ENCODE results near the gene NFE2L3.

- TF ChIP-seq, protein P1, sequence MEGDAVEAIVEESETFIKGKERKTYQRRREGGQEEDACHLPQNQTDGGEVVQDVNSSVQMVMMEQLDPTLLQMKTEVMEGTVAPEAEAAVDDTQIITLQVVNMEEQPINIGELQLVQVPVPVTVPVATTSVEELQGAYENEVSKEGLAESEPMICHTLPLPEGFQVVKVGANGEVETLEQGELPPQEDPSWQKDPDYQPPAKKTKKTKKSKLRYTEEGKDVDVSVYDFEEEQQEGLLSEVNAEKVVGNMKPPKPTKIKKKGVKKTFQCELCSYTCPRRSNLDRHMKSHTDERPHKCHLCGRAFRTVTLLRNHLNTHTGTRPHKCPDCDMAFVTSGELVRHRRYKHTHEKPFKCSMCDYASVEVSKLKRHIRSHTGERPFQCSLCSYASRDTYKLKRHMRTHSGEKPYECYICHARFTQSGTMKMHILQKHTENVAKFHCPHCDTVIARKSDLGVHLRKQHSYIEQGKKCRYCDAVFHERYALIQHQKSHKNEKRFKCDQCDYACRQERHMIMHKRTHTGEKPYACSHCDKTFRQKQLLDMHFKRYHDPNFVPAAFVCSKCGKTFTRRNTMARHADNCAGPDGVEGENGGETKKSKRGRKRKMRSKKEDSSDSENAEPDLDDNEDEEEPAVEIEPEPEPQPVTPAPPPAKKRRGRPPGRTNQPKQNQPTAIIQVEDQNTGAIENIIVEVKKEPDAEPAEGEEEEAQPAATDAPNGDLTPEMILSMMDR (IDR thresholded peaks at IDR 0.05), result no peak
- no peak for TF ChIP-seq EZH2 (IDR thresholded peaks at IDR 0.05; ENCODE audit: borderline replicate concordance, insufficient read depth, low read depth, low read length, poor library complexity, severe bottlenecking)
Measured at GRCh38 chr7:26136831-26137230, 15.2 kb upstream of the NFE2L3 start.
